Neural progenitor cell (in vitro differentiated cells): ENCODE data around the gene CBLIF. TPM values are rescaled to one million over a fixed set of nuclear protein-coding genes. Genes with fewer than 3 reads are reported as not detected.

Experiments
- DNase-seq: peaks from one replicate; pipeline ENCODE4 v3.0.0-alpha.2; 2016; ENCODE audit warnings: low spot score
- H2AFZ ChIP-seq: fragments of 200-600 bp; sonication (generic); replicated peaks from 2 replicates; pipeline ENCODE4 v1.6.1; 2016; ENCODE audit warnings: antibody characterized with exemption
- H3F3A ChIP-seq: fragments of 200-600 bp; sonication (generic); 2 replicates; pipeline ENCODE4 v1.6.1; 2016; ENCODE audit warnings: antibody characterized with exemption, low read depth
- H3K27ac ChIP-seq: fragments of 200-600 bp; sonication (generic); 2 replicates; pipeline ENCODE4 v1.5.1; 2016; ENCODE audit warnings: mild to moderate bottlenecking
- H3K27me3 ChIP-seq: fragments of 200-600 bp; sonication (generic); 2 replicates; pipeline ENCODE4 v1.6.1; 2016; ENCODE audit warnings: mild to moderate bottlenecking, moderate library complexity
- H3K36me3 ChIP-seq: fragments of 200-600 bp; sonication (generic); 2 replicates; pipeline ENCODE4 v1.5.1; 2016
- H3K4me1 ChIP-seq: fragments of 200-600 bp; sonication (generic); 2 replicates; pipeline ENCODE4 v1.6.1; 2016; ENCODE audit warnings: mixed run types
- H3K4me2 ChIP-seq: fragments of 200-600 bp; sonication (generic); 2 replicates; pipeline ENCODE4 v1.6.1; 2016
- H3K4me3 ChIP-seq: fragments of 200-600 bp; sonication (generic); 2 replicates; pipeline ENCODE4 v1.5.1; 2016
- H3K79me2 ChIP-seq: fragments of 200-600 bp; sonication (generic); 2 replicates; pipeline ENCODE4 v1.6.1; 2016; ENCODE audit warnings: low read depth
- H3K9ac ChIP-seq: fragments of 200-600 bp; sonication (generic); 2 replicates; pipeline ENCODE4 v1.6.1; 2016
- H3K9me3 ChIP-seq: fragments of 200-600 bp; sonication (generic); 2 replicates; pipeline ENCODE4 v1.5.1; 2016; ENCODE audit warnings: low read depth
- H4K20me1 ChIP-seq: fragments of 200-600 bp; sonication (generic); 2 replicates; pipeline ENCODE4 v1.6.1; 2016; ENCODE audit warnings: low read depth
- H3K27ac Mint-ChIP-seq: 3 replicates; pipeline ENCODE4 v1.8.0; 2021; ENCODE audit warnings: mixed read lengths
- H3K27me3 Mint-ChIP-seq: 2 replicates; pipeline ENCODE4 v1.8.0; 2022; ENCODE audit warnings: low read depth, mild to moderate bottlenecking, inconsistent platforms, moderate library complexity, mixed read lengths; ENCODE audit not compliant: insufficient read depth
- H3K36me3 Mint-ChIP-seq: 3 replicates; pipeline ENCODE4 v1.8.0; 2021; ENCODE audit warnings: mixed read lengths
- H3K4me1 Mint-ChIP-seq: 3 replicates; pipeline ENCODE4 v1.8.0; 2021; ENCODE audit warnings: mixed read lengths
- H3K4me3 Mint-ChIP-seq: 3 replicates; pipeline ENCODE4 v1.8.0; 2021; ENCODE audit warnings: mild to moderate bottlenecking, moderate library complexity, mixed read lengths
- H3K9me3 Mint-ChIP-seq: 3 replicates; pipeline ENCODE4 v1.8.0; 2020; ENCODE audit warnings: mixed read lengths
- EZH2 ChIP-seq: fragments of 200-600 bp; sonication (generic); IDR thresholded peaks from 2 replicates; pipeline ENCODE4 v1.6.1; 2017; ENCODE audit warnings: antibody characterized with exemption, mild to moderate bottlenecking, moderate library complexity
- EZH2phosphoT487 ChIP-seq: fragments of 200-600 bp; sonication (generic); IDR thresholded peaks from 2 replicates; pipeline ENCODE4 v1.6.1; 2017; ENCODE audit warnings: antibody characterized with exemption
- total RNA-seq: library from RNA; depleted of rRNA; stranded (reverse); fragments of >200 nt; gene quantifications from 2 replicates; pipeline ENCODE4 v1.2.3, GENCODE V29; 2015; ENCODE audit warnings: low replicate concordance
- TF ChIP-seq, protein P1 (sequence below): fragments of 200-600 bp; sonication (generic); IDR thresholded peaks from 2 replicates; pipeline ENCODE4 v1.5.1; 2017; ENCODE audit warnings: antibody characterized with exemption, mild to moderate bottlenecking

The CBLIF gene
- total RNA-seq, 1 donor from 2014 or later: not detected

DNA sequence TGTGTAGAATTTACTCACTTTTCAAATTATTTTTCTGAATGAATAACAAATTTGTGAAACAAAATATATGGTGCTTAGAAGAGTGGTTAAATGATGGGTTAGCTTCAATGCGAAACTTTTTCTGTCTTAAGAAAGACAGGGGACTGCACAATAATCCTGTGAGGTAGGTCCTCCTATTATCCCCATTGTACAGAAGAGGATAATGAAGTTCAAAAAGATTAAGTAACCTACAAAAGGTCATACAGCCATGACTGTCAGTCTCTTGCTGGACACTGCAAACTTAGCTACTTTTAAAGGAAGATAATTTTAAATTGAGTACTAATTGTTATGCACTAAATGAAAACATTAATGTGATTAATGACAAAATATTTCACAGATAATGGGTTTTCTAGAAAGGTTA lies 38.3 kb upstream of the CBLIF start:
- Histone ChIP-seq H4K20me1 (no peaks in the 10 kb centered on the region), H3K4me2 (no peak overlapping the region), H3K36me3 (no peaks in the 10 kb centered on the region), H3K27ac (no peak overlapping the region), H3K79me2 (no peaks in the 10 kb centered on the region), H3K9me3 (no peaks in the 10 kb centered on the region), H3K4me1 (no peaks in the 10 kb centered on the region), H3K27me3 (no peaks in the 10 kb centered on the region), H3K9ac (no peak overlapping the region), H3F3A (no peaks in the 10 kb centered on the region), H3K4me3 (no peak overlapping the region), H2AFZ (no peak overlapping the region)
- Mint-ChIP-seq H3K27me3 (no peaks in the 10 kb centered on the region), H3K4me3 (no peak overlapping the region), H3K4me1 (no peaks in the 10 kb centered on the region), H3K36me3 (no peaks in the 10 kb centered on the region), H3K27ac (no peak overlapping the region), H3K9me3 (peaks cover 9% of the 10 kb centered on the region)
- no peak for TF ChIP-seq EZH2phosphoT487
- TF ChIP-seq, protein P1, sequence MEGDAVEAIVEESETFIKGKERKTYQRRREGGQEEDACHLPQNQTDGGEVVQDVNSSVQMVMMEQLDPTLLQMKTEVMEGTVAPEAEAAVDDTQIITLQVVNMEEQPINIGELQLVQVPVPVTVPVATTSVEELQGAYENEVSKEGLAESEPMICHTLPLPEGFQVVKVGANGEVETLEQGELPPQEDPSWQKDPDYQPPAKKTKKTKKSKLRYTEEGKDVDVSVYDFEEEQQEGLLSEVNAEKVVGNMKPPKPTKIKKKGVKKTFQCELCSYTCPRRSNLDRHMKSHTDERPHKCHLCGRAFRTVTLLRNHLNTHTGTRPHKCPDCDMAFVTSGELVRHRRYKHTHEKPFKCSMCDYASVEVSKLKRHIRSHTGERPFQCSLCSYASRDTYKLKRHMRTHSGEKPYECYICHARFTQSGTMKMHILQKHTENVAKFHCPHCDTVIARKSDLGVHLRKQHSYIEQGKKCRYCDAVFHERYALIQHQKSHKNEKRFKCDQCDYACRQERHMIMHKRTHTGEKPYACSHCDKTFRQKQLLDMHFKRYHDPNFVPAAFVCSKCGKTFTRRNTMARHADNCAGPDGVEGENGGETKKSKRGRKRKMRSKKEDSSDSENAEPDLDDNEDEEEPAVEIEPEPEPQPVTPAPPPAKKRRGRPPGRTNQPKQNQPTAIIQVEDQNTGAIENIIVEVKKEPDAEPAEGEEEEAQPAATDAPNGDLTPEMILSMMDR: no peak
- no peak for TF ChIP-seq EZH2
- DNase-seq: no peak

GRCh38 chr11:59879567-59879966 lies 34.3 kb upstream of the CBLIF start:
- H3K27ac Mint-ChIP-seq: no peak overlapping the region

DNA sequence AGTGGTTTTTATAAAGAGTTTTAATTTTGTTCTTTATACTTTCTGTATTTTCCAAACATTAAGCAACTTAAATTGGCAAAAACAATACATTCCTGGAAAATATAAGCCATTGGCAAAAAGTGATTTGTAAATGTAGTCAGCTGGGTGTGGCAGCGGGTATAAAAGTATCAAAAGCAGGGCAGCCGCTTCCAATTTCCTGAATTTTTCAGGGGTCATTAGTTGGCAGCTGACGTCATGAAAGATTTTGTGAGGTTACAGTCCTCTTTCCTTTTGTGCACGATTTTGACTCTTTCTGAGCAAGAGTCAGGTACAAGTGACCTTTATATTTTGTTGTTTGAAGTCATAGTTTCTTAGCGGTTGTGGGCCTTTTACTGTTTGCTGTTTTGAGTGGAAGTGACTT lies 33.3 kb upstream of the CBLIF start, which contains the start of gene OOSP3:
Gene OOSP3 (plus strand): TSS at position 208 of the 400 bp plus-strand sequence. CDS start 27 bp downstream, at position 235.
- Histone ChIP-seq H3K27me3 (no peaks in the 10 kb centered on the region), H3K9ac (no peak within 1 kb of the TSS), H2AFZ (no peak within 1 kb of the TSS), H3K4me3 (no peak within 1 kb of the TSS), H3K79me2 (no peaks in the 10 kb centered on the region), H4K20me1 (no peaks in the 10 kb centered on the region), H3K9me3 (no peaks in the 10 kb centered on the region), H3F3A (no peaks in the 10 kb centered on the region), H3K4me1 (no peaks in the 10 kb centered on the region), H3K27ac (no peak within 1 kb of the TSS), H3K36me3 (no peaks in the 10 kb centered on the region), H3K4me2 (no peak within 1 kb of the TSS)
- peaks cover 4% of the 10 kb centered on the region for H3K27me3 Mint-ChIP-seq
- TF ChIP-seq EZH2 (no peak), EZH2phosphoT487 (no peak)
- TF ChIP-seq, protein P1: no peak
- H3K9me3 Mint-ChIP-seq: no peaks in the 10 kb centered on the region
- H3K36me3 Mint-ChIP-seq: no peaks in the 10 kb centered on the region
- no peak within 1 kb of the TSS for H3K4me3 Mint-ChIP-seq
- H3K4me1 Mint-ChIP-seq: no peaks in the 10 kb centered on the region
- H3K27ac Mint-ChIP-seq: no peak within 1 kb of the TSS
- no peak for DNase-seq

More at GRCh38 chr11:59879567-59879966, 34.3 kb upstream of the CBLIF start:
- no peak overlapping the region for H3K4me3 ChIP-seq
- no peak overlapping the region for H2AFZ ChIP-seq
- H3K27me3 ChIP-seq: no peaks in the 10 kb centered on the region
- H3K9me3 Mint-ChIP-seq: no peaks in the 10 kb centered on the region
- no peak overlapping the region for H3K9ac ChIP-seq
- no peaks in the 10 kb centered on the region for H3K4me1 Mint-ChIP-seq
- H3K27ac ChIP-seq: no peak overlapping the region
- TF ChIP-seq EZH2phosphoT487: no peak
- no peak for TF ChIP-seq EZH2
- TF ChIP-seq, protein P1: no peak
- H3K4me1 ChIP-seq: no peaks in the 10 kb centered on the region
- no peaks in the 10 kb centered on the region for H3K36me3 Mint-ChIP-seq
- peaks cover 4% of the 10 kb centered on the region for H3K27me3 Mint-ChIP-seq
- H3K4me3 Mint-ChIP-seq: no peak overlapping the region
- H4K20me1 ChIP-seq: no peaks in the 10 kb centered on the region
- H3K9me3 ChIP-seq: no peaks in the 10 kb centered on the region
- no peaks in the 10 kb centered on the region for H3K36me3 ChIP-seq
- H3F3A ChIP-seq: no peaks in the 10 kb centered on the region
- no peaks in the 10 kb centered on the region for H3K79me2 ChIP-seq
- no peak for DNase-seq
- no peak overlapping the region for H3K4me2 ChIP-seq
